Endothelial cell of umbilical vein (primary cell): ENCODE results near the gene PPP1R7. TPM values are rescaled to one million over a fixed set of nuclear protein-coding genes. Genes with fewer than 3 reads are reported as not detected.

ENCODE experiments used
- BruUV-seq: library from RNA; stranded (reverse); fragments of 400-500 nt; replicated peaks from 2 replicates; lab custom pipeline; 2021; lab: Mats Ljungman, UMichigan
- CTCF ChIA-PET: fragments of 300-600, 350-600 bp; sonication (Branson Sonifier 250); formaldehyde crosslinking; loops from one replicate; lab custom pipeline; 2021; ENCODE audit warnings: antibody characterized with exemption, inconsistent platforms; lab: Charles Lee
- POLR2A ChIA-PET: fragments of 300-600, 350-600 bp; sonication (Branson Sonifier 250); formaldehyde crosslinking; loops from one replicate; lab custom pipeline; 2021; ENCODE audit warnings: antibody characterized with exemption, inconsistent platforms; lab: Charles Lee
- DNase-seq: peaks from one replicate; pipeline ENCODE4 v3.0.0-alpha.2; 2011; ENCODE audit warnings: low read depth, low spot score
- FAIRE-seq: peaks from 2 replicates; lab custom pipeline; 2011; peaks lifted over from hg19 to GRCh38; lab: Jason Lieb, UNC
- H2AFZ ChIP-seq: 2 replicates; pipeline ENCODE4 v1.6.0; 2012; ENCODE audit warnings: low read depth, low read length, control low read depth, inconsistent platforms
- H3K27ac ChIP-seq: 2 replicates; pipeline ENCODE4 v1.5.1; 2011; ENCODE audit warnings: low read depth, mild to moderate bottlenecking, control low read depth, low read length, moderate library complexity; ENCODE audit not compliant: insufficient read depth
- H3K27me3 ChIP-seq, 2 experiments: 2 replicates each; pipeline versions ENCODE4 v1.6.0 to v1.6.1; 2011; ENCODE audit warnings: low read length in 2 of 2, mixed read lengths in 1 of 2; ENCODE audit not compliant: control insufficient read depth in 2 of 2, insufficient read depth in 2 of 2
- H3K36me3 ChIP-seq, 2 experiments: 2 replicates in 1 of 2; 3 replicates in 1 of 2; pipeline ENCODE4 v1.5.1; 2011; ENCODE audit warnings: low read length in 2 of 2, mild to moderate bottlenecking in 1 of 2, moderate library complexity in 1 of 2; ENCODE audit not compliant: control insufficient read depth in 2 of 2, insufficient read depth in 2 of 2; ENCODE audit errors: extremely low read depth in 1 of 2
- H3K4me1 ChIP-seq: 3 replicates; pipeline ENCODE4 v1.5.1; 2011; ENCODE audit warnings: mild to moderate bottlenecking, low read length; ENCODE audit not compliant: control insufficient read depth, insufficient read depth; ENCODE audit errors: extremely low read depth
- H3K4me2 ChIP-seq: 2 replicates; pipeline ENCODE4 v1.6.1; 2011; ENCODE audit warnings: low read length, control low read depth, mixed read lengths; ENCODE audit not compliant: insufficient read depth
- H3K4me3 ChIP-seq, 3 experiments: fragments of 200-600 bp in 1 of 3; sonication (generic), shearing (Covaris generic) in 1 of 3; replicated peaks in 1 of 3; 2 replicates each; pipeline ENCODE4 v1.5.1; 2011 to 2016; ENCODE audit warnings: control low read depth in 3 of 3, low read length in 3 of 3, mild to moderate bottlenecking in 2 of 3, inconsistent platforms in 1 of 3, low read depth in 1 of 3, moderate library complexity in 1 of 3; ENCODE audit not compliant: insufficient read depth in 1 of 3
- H3K79me2 ChIP-seq: 2 replicates; pipeline ENCODE4 v1.6.0; 2012; ENCODE audit warnings: low read length, inconsistent platforms; ENCODE audit not compliant: control insufficient read depth, insufficient read depth
- H3K9ac ChIP-seq: replicated peaks from 2 replicates; pipeline ENCODE3; 2011; ENCODE audit warnings: low read length, control low read depth; ENCODE audit not compliant: insufficient read depth; ENCODE audit errors: extremely low read depth
- H3K9me1 ChIP-seq: replicated peaks from 3 replicates; pipeline ENCODE4 v1.6.0; 2011; ENCODE audit warnings: mild to moderate bottlenecking, low read length; ENCODE audit not compliant: control insufficient read depth, insufficient read depth; ENCODE audit errors: extremely low read depth
- H3K9me3 ChIP-seq: replicated peaks from 2 replicates; pipeline ENCODE4 v1.5.1; 2012; ENCODE audit warnings: low read length, inconsistent platforms; ENCODE audit not compliant: control insufficient read depth, insufficient read depth
- H4K20me1 ChIP-seq: replicated peaks from 2 replicates; pipeline ENCODE3; 2011; ENCODE audit warnings: mild to moderate bottlenecking, low read length; ENCODE audit not compliant: control insufficient read depth, insufficient read depth; ENCODE audit errors: extremely low read depth
- CTCF ChIP-seq, 2 donors: IDR thresholded peaks; 1 replicate in 1 of 2; 2 replicates in 1 of 2; pipeline ENCODE4 v1.5.1; 2011; ENCODE audit warnings: low read length in 2 of 2, mild to moderate bottlenecking in 2 of 2, moderate library complexity in 2 of 2, control low read depth in 1 of 2, inconsistent platforms in 1 of 2, low read depth in 1 of 2; ENCODE audit not compliant: insufficient read depth in 1 of 2; ENCODE audit errors: extremely low read depth in 1 of 2
- EZH2 ChIP-seq: IDR thresholded peaks from 2 replicates; pipeline ENCODE4 v1.6.1; 2012; ENCODE audit warnings: borderline replicate concordance, low read depth, mild to moderate bottlenecking, moderate library complexity, low read length, inconsistent platforms; ENCODE audit not compliant: severe bottlenecking
- FOS ChIP-seq: IDR thresholded peaks from 2 replicates; pipeline ENCODE4 v1.6.1; 2011; ENCODE audit warnings: mild to moderate bottlenecking, low read length, moderate library complexity, borderline replicate concordance; ENCODE audit not compliant: insufficient read depth
- GATA2 ChIP-seq: IDR thresholded peaks from 2 replicates; pipeline ENCODE4 v1.7.0; 2011; ENCODE audit warnings: low read depth, mild to moderate bottlenecking, moderate library complexity, mixed read lengths, low read length; ENCODE audit not compliant: insufficient read length, insufficient read depth
- JUN ChIP-seq: IDR thresholded peaks from 2 replicates; pipeline ENCODE4 v1.6.1; 2011; ENCODE audit warnings: borderline replicate concordance, low read depth; ENCODE audit not compliant: insufficient read length, insufficient read depth
- MAX ChIP-seq: IDR thresholded peaks from 2 replicates; pipeline ENCODE4 v1.6.1; 2011; ENCODE audit not compliant: insufficient read depth, insufficient read length
- MYC ChIP-seq: IDR thresholded peaks from one replicate; pipeline ENCODE4 v1.6.1; 2011; ENCODE audit warnings: mild to moderate bottlenecking, low read depth, low read length
- POLR2A ChIP-seq: IDR thresholded peaks from 2 replicates; pipeline ENCODE4 v1.6.1; 2012; ENCODE audit warnings: low read depth, mild to moderate bottlenecking, control low read depth, low read length
- POLR2AphosphoS5 ChIP-seq: IDR thresholded peaks from 2 replicates; pipeline ENCODE4 v1.6.1; 2012; ENCODE audit warnings: low read depth, mild to moderate bottlenecking, control low read depth, low read length, moderate library complexity; ENCODE audit not compliant: insufficient read depth
- dilution Hi-C: fragments of 300-500 bp; cut with MboI; formaldehyde crosslinking; loops from one replicate; pipeline ENCODE4 v1.15.0; 2019; ENCODE audit warnings: low sequenced_read_pairs; ENCODE audit not compliant: extremely low pct_ligation_motif_present
- intact Hi-C: fragments of 100-400 bp; cut with micrococcal nuclease; formaldehyde crosslinking; loops from one replicate; pipeline ENCODE4 v1.10.0; 2022
- polyA plus RNA-seq, 4 experiments: library from polyadenylated mRNA; depleted of rRNA in 3 of 4; stranded (reverse) in 3 of 4; unstranded in 1 of 4; fragments of >200 nt; gene quantifications; 2 replicates each; pipeline versions ENCODE4 v1.2.1 to v1.2.3, GENCODE V29; 2011 to 2012; ENCODE audit warnings: missing spikeins in 1 of 4
- total RNA-seq: library from RNA; stranded (reverse); gene quantifications from 2 replicates; pipeline ENCODE4 v1.2.3, GENCODE V29; 2021

The PPP1R7 gene
- total and polyA plus RNA-seq, 2 donors (not counting 3 experiments of a cell fraction or from before 2014, with no cell fraction given): 30.3 to 60.8 TPM

GRCh38 chr2:241155936-241156335 is 5.7 kb downstream of the PPP1R7 start:
- Histone ChIP-seq H3K4me2 (no peak overlapping the region), H3K4me3 (no peak overlapping the region), H3K9me3 (no peaks in the 10 kb centered on the region), H4K20me1 (no peaks in the 10 kb centered on the region), H3K27ac (no peak overlapping the region), H3K36me3 (peaks cover 3 to 12% of the 10 kb centered on the region in 2 experiments), H3K79me2 (peaks cover 10% of the 10 kb centered on the region), H3K9me1 (no peaks in the 10 kb centered on the region), H3K27me3 (no peaks in the 10 kb centered on the region), H3K4me1 (peaks cover 12% of the 10 kb centered on the region), H3K9ac (no peak overlapping the region), H2AFZ (no peak overlapping the region)
- POLR2A ChIA-PET: no interaction called here
- FAIRE-seq (no peak), DNase-seq (no peak)
- intact Hi-C loops: no loop called here
- no TSS peak for BruUV-seq
- CTCF ChIA-PET: no interaction called here
- no peak for TF ChIP-seq POLR2AphosphoS5
- TF ChIP-seq CTCF (IDR thresholded peaks at IDR 0.05; ENCODE audit: extremely low read depth in 1 of 2, insufficient read depth in 1 of 2, low read depth in 1 of 2, low read length in 2 of 2): no peak
- TF ChIP-seq GATA2: no peak
- TF ChIP-seq MAX: no peak
- TF ChIP-seq FOS: no peak
- TF ChIP-seq JUN: no peak
- no peak for TF ChIP-seq POLR2A
- TF ChIP-seq EZH2: no peak
- no peak for TF ChIP-seq MYC
- dilution Hi-C loops: no loop called here
